WTC11 (cell line): Measurements from ENCODE around the gene ACBD3. TPM values are rescaled to one million over a fixed set of nuclear protein-coding genes. Genes with fewer than 3 reads are reported as not detected.

Source experiments
- ATAC-seq: fragments of 200-7000 bp; cut with Tn5 transposase; 2 replicates; pipeline ENCODE4 v1.10.0; 2021; ENCODE audit warnings: mild to moderate bottlenecking, moderate library complexity
- CTCF ChIA-PET: fragments of 300-600 bp; sonication (Branson Sonifier 250); formaldehyde crosslinking; loops from one replicate; lab custom pipeline; 2021; ENCODE audit warnings: antibody characterized with exemption; lab: Charles Lee
- POLR2A ChIA-PET: fragments of 350-600 bp; sonication (Branson Sonifier 250); formaldehyde crosslinking; loops from one replicate; lab custom pipeline; 2021; ENCODE audit warnings: antibody characterized with exemption; lab: Charles Lee
- DNase-seq: peaks from one replicate; pipeline ENCODE4 v3.0.0; 2021; ENCODE audit warnings: low spot score
- H3K27ac Mint-ChIP-seq: 2 replicates; pipeline ENCODE4 v1.8.0; 2021; ENCODE audit warnings: mixed read lengths
- H3K27me3 Mint-ChIP-seq: 2 replicates; pipeline ENCODE4 v1.8.0; 2021; ENCODE audit warnings: low read depth, mild to moderate bottlenecking, moderate library complexity, mixed read lengths
- H3K36me3 Mint-ChIP-seq: 2 replicates; pipeline ENCODE4 v1.8.0; 2021; ENCODE audit warnings: mixed read lengths
- H3K4me1 Mint-ChIP-seq: 2 replicates; pipeline ENCODE4 v1.8.0; 2022; ENCODE audit warnings: mixed read lengths
- H3K4me3 Mint-ChIP-seq: 2 replicates; pipeline ENCODE4 v1.8.0; 2021; ENCODE audit warnings: mild to moderate bottlenecking, moderate library complexity, mixed read lengths
- H3K9me3 Mint-ChIP-seq: 2 replicates; pipeline ENCODE4 v1.8.0; 2021; ENCODE audit warnings: mixed read lengths
- ARID4B ChIP-seq: sonication (generic); formaldehyde crosslinking; IDR thresholded peaks from 2 replicates; pipeline ENCODE4 v1.8.0; 2023; ENCODE audit warnings: missing genetic modification reagents, mild to moderate bottlenecking, borderline replicate concordance
- FOXK1 ChIP-seq: sonication (generic); formaldehyde crosslinking; IDR thresholded peaks from 2 replicates; pipeline ENCODE4 v1.8.0; 2022; ENCODE audit warnings: mild to moderate bottlenecking, moderate library complexity, missing genetic modification reagents
- MAX ChIP-seq: sonication (generic); formaldehyde crosslinking; IDR thresholded peaks from 2 replicates; pipeline ENCODE4 v1.8.0; 2022; ENCODE audit warnings: mild to moderate bottlenecking, missing genetic modification reagents
- NFYB ChIP-seq: sonication (generic); formaldehyde crosslinking; conservative IDR thresholded peaks from 2 replicates; pipeline ENCODE4 v1.8.0; 2022; ENCODE audit warnings: low read depth, missing genetic modification reagents
- ZNF263 ChIP-seq: sonication (generic); formaldehyde crosslinking; IDR thresholded peaks from 2 replicates; pipeline ENCODE4 v1.8.1; 2022; ENCODE audit warnings: low read depth, mild to moderate bottlenecking, moderate library complexity, missing genetic modification reagents
- ZNF423 ChIP-seq: fragments of 250-450 bp; sonication (Bioruptor Pico); IDR thresholded peaks from 2 replicates; pipeline ENCODE4 v2.1.2; 2022; ENCODE audit warnings: mild to moderate bottlenecking, moderate library complexity
- ZNF425 ChIP-seq: fragments of 250-450 bp; sonication (Bioruptor Pico); conservative IDR thresholded peaks from 2 replicates; pipeline ENCODE4 v1.9.0; 2021; ENCODE audit warnings: mild to moderate bottlenecking
- total RNA-seq: library from RNA; stranded (reverse); gene quantifications from 3 replicates; pipeline ENCODE4 v1.2.3, GENCODE V29; 2021
- TF ChIP-seq, protein P1 (sequence below): sonication (generic); formaldehyde crosslinking; IDR thresholded peaks from 2 replicates; pipeline ENCODE4 v1.8.0; 2022; ENCODE audit warnings: mild to moderate bottlenecking, missing genetic modification reagents
- TF ChIP-seq, protein P2 (sequence below): fragments of 250-450 bp; sonication (Bioruptor Pico); IDR thresholded peaks from 2 replicates; pipeline ENCODE4 v2.1.2; 2022; ENCODE audit warnings: mild to moderate bottlenecking, moderate library complexity
- TF ChIP-seq, protein P3 (sequence below): sonication (generic); formaldehyde crosslinking; IDR thresholded peaks from 2 replicates; pipeline ENCODE4 v1.8.0; 2023; ENCODE audit warnings: missing genetic modification reagents
- TF ChIP-seq, protein P4 (sequence below): sonication (generic); formaldehyde crosslinking; IDR thresholded peaks from 2 replicates; pipeline ENCODE4 v1.8.1; 2023; ENCODE audit warnings: mild to moderate bottlenecking, missing genetic modification reagents
- TF ChIP-seq, protein P5 (sequence below): sonication (generic); formaldehyde crosslinking; IDR thresholded peaks from 2 replicates; pipeline ENCODE4 v1.8.1; 2023; ENCODE audit warnings: mild to moderate bottlenecking, missing genetic modification reagents
- TF ChIP-seq, protein P6 (sequence below): sonication (generic); formaldehyde crosslinking; IDR thresholded peaks from 2 replicates; pipeline ENCODE4 v1.8.1; 2022; ENCODE audit warnings: low read depth, missing genetic modification reagents, borderline replicate concordance

ACBD3 gene
- total RNA-seq, 1 experiment from 2014 or later = 38.9 TPM

GRCh38 chr1:226217273-226217672 lies 30.7 kb upstream of the ACBD3 start (continued):
- TF ChIP-seq, protein P1, sequence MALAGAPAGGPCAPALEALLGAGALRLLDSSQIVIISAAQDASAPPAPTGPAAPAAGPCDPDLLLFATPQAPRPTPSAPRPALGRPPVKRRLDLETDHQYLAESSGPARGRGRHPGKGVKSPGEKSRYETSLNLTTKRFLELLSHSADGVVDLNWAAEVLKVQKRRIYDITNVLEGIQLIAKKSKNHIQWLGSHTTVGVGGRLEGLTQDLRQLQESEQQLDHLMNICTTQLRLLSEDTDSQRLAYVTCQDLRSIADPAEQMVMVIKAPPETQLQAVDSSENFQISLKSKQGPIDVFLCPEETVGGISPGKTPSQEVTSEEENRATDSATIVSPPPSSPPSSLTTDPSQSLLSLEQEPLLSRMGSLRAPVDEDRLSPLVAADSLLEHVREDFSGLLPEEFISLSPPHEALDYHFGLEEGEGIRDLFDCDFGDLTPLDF = no peak
- TF ChIP-seq ZNF263 (CRISPR knock-in tag) = no peak
- TF ChIP-seq ZNF425 (CRISPR knock-in tag) = no peak

GRCh38 chr1:226216056-226216455 lies 29.5 kb upstream of the ACBD3 start:
- CTCF ChIA-PET = interaction anchor here (0.6 to 1.5 kb wide), 4 partner anchors 13 to 91 kb away, joined by 3 to 4 read pairs (median 4); no protein-coding TSS in a partner anchor
- H3K9me3 Mint-ChIP-seq = no peaks in the 10 kb centered on the region
- H3K4me3 Mint-ChIP-seq = no peak overlapping the region
- DNase-seq (no peak), ATAC-seq (no peak)
- H3K27me3 Mint-ChIP-seq = peaks cover 3% of the 10 kb centered on the region
- peaks cover 60% of the 10 kb centered on the region for H3K4me1 Mint-ChIP-seq
- no peak overlapping the region; the same call in 1 of the 2 replicates for H3K27ac Mint-ChIP-seq
- TF ChIP-seq, protein P2, sequence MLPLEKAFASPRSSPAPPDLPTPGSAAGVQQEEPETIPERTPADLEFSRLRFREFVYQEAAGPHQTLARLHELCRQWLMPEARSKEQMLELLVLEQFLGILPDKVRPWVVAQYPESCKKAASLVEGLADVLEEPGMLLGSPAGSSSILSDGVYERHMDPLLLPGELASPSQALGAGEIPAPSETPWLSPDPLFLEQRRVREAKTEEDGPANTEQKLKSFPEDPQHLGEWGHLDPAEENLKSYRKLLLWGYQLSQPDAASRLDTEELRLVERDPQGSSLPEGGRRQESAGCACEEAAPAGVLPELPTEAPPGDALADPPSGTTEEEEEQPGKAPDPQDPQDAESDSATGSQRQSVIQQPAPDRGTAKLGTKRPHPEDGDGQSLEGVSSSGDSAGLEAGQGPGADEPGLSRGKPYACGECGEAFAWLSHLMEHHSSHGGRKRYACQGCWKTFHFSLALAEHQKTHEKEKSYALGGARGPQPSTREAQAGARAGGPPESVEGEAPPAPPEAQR (CRISPR knock-in tag) = no peak
- TF ChIP-seq FOXK1 (CRISPR knock-in tag) (no peak), ZNF423 (CRISPR knock-in tag) (no peak), MAX (CRISPR knock-in tag) (no peak), ARID4B (CRISPR knock-in tag) (no peak), NFYB (CRISPR knock-in tag) (no peak)
- TF ChIP-seq, protein P3, sequence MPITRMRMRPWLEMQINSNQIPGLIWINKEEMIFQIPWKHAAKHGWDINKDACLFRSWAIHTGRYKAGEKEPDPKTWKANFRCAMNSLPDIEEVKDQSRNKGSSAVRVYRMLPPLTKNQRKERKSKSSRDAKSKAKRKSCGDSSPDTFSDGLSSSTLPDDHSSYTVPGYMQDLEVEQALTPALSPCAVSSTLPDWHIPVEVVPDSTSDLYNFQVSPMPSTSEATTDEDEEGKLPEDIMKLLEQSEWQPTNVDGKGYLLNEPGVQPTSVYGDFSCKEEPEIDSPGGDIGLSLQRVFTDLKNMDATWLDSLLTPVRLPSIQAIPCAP (CRISPR knock-in tag) = no peak
- TF ChIP-seq, protein P4, sequence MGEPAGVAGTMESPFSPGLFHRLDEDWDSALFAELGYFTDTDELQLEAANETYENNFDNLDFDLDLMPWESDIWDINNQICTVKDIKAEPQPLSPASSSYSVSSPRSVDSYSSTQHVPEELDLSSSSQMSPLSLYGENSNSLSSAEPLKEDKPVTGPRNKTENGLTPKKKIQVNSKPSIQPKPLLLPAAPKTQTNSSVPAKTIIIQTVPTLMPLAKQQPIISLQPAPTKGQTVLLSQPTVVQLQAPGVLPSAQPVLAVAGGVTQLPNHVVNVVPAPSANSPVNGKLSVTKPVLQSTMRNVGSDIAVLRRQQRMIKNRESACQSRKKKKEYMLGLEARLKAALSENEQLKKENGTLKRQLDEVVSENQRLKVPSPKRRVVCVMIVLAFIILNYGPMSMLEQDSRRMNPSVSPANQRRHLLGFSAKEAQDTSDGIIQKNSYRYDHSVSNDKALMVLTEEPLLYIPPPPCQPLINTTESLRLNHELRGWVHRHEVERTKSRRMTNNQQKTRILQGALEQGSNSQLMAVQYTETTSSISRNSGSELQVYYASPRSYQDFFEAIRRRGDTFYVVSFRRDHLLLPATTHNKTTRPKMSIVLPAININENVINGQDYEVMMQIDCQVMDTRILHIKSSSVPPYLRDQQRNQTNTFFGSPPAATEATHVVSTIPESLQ (CRISPR knock-in tag) = no peak
- TF ChIP-seq, protein P5, sequence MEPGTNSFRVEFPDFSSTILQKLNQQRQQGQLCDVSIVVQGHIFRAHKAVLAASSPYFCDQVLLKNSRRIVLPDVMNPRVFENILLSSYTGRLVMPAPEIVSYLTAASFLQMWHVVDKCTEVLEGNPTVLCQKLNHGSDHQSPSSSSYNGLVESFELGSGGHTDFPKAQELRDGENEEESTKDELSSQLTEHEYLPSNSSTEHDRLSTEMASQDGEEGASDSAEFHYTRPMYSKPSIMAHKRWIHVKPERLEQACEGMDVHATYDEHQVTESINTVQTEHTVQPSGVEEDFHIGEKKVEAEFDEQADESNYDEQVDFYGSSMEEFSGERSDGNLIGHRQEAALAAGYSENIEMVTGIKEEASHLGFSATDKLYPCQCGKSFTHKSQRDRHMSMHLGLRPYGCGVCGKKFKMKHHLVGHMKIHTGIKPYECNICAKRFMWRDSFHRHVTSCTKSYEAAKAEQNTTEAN = no peak
- TF ChIP-seq, protein P6, sequence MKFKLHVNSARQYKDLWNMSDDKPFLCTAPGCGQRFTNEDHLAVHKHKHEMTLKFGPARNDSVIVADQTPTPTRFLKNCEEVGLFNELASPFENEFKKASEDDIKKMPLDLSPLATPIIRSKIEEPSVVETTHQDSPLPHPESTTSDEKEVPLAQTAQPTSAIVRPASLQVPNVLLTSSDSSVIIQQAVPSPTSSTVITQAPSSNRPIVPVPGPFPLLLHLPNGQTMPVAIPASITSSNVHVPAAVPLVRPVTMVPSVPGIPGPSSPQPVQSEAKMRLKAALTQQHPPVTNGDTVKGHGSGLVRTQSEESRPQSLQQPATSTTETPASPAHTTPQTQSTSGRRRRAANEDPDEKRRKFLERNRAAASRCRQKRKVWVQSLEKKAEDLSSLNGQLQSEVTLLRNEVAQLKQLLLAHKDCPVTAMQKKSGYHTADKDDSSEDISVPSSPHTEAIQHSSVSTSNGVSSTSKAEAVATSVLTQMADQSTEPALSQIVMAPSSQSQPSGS (CRISPR knock-in tag) = no peak
- no peaks in the 10 kb centered on the region for H3K36me3 Mint-ChIP-seq
- POLR2A ChIA-PET = no interaction called here
